GM19023 (cell line): Measurements from ENCODE around the gene KIRREL1.

ENCODE experiments used
- ATAC-seq: cut with Tn5 transposase; IDR thresholded peaks from one replicate; pipeline ENCODE4 v1.9.1; 2021; ENCODE audit warnings: mild to moderate bottlenecking, moderate library complexity; ENCODE audit not compliant: unreplicated experiment

Gene KIRREL1

DNA sequence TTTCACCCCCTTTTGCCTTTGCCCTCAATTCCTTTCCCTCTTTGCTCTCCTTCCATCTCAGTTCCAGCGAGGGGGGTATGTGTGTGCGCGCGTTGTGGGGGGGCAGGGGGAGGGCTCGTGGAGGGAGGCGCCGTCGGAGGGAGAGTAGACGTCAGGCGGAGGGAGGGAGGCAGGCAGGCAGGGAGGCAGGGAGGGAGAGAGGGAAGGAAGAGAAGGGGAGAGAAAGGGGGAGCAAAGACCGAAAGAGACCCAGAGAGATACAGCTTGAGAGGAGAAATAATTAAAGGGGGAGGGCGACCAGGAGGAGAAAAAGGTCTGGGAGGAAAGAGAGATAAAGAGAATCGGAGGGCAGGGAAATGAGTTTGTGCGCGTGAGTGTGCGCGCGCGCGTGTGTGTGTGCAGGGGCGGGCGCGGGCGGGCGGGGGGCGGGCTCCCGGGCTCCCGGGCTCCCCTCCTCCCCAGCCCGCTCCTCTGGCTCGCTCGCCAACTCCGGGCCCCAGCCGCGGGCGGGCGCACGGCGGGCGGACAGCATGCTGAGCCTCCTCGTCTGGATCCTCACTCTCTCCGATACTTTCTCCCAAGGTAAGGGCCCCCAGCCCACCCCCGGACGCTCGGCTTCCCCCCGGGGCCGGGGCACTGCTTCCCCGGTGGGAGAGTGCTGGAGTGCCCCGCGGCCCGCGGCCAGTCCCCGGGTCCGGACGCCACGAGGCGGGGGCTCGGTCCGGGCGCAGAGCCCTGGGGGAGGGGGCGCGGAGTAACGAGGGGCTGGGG lies at the start of gene KIRREL1:
KIRREL1 (plus strand) TSS at position 499 of the 771 bp plus-strand sequence; CDS start at position 531, 32 bp downstream.
- ATAC-seq = no peak

DNA sequence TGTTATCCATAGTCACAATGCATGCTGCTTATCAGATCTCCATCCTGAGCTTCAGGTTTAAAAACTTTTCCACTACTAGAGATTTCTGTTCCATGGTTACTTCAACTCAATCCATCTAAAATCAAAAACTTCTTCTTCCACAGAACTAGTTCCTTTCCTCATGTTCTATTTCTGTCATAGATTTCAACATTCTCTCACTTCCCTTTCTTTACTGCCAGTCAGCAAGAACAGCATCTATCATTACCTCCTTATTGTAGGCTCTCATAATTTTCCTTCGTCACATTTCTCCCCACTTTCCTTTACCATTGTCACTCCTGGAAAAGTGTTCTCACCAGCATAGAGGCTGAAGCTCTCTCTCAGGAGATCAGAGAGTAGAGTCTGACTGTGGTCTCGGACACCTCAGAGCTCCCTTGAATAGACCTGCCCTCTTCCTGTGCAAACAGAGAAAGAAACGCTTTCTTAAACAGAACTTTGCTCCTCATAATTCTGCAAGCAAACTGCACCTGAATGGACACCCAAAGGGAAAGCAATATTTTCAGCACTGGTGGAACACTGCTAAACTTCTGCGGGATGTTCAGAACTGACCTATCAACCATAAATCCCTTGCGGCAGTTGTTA lies 48.7 kb upstream of the KIRREL1 start:
- ATAC-seq = no peak

- ATAC-seq = no peak
Measured at GRCh38 chr1:157948312-157949073, 45.0 kb upstream of the KIRREL1 start.

DNA sequence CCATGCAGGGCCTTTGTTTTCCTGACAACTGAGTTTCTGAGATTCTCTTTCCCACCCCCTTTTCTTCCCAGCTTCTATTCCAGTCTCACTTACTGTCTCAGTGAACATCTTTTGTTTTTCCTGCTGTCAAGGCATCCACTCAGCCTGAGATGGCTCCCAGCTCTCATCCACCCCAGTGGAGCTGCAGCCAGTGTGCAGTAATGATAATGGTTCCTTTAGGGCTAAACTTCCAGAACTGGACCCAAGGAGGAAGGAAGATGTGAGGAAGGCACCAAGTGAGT lies 44.4 kb upstream of the KIRREL1 start:
- no peak for ATAC-seq

GRCh38 chr1:157951230-157951629 lies 42.2 kb upstream of the KIRREL1 start:
- ATAC-seq = no peak

DNA sequence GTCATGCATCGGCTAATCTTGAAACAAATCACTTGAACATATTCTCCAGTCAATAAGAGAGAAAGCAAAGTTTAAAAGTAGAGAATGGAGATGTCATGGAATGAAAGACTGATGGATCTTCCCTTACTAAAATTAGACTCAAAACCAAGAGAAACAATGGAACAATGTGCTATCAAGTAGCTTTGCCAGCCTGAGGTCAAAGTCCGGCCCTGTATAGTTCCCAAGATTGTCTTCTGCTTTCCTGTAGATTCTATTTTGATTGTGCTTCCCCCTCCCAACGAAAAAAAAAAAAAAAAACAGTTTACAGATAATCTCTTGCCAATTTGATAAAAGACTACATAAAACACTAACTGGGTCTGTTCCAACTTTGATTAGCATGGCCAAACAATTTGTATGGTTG lies 40.8 kb upstream of the KIRREL1 start:
- no peak for ATAC-seq

GRCh38 chr1:157955221-157955620 lies 38.2 kb upstream of the KIRREL1 start:
- no peak for ATAC-seq

- ATAC-seq = no peak
Measured at GRCh38 chr1:157955857-157956256, 37.6 kb upstream of the KIRREL1 start.

DNA sequence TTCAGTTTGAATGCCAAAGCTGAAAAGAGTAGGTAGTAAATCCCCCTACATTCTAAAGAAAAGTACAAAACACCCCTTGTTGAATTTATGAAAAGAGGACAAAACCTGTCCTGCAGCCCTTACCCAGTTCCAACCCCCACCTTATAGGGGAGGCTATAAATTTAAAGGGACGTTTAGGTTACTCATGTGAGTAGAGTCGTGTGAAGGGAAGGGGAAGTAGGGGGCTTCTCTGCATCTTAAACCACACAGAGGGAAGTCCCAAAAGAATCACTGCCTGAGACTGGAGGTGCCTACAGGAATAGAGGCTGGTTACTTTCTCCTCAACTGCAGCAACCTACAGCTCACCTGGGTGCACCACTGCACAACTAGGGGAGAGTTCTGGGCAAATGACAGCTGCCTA lies 36.7 kb upstream of the KIRREL1 start:
- no peak for ATAC-seq

GRCh38 chr1:157958263-157958662 lies 35.2 kb upstream of the KIRREL1 start:
- ATAC-seq = no peak

DNA sequence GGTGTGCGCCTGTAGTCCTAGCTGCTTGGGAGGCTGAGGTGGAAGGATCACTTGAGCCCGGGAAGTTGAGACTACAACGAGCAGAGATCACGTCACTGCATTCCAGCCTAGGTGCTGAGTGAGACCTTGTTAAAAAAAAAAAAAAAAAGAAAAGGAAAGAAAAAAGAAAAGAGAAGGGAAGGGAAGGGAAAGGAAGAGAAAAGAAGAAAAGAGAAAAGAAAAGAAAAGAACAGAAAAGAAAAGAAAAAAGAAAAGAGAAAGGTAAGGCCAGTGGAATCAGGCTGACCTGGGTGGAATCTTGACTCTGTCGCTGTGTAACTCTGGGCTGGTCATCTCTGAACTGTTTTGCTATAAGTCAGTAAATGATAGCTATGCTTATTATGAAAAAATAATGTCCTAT lies 33.7 kb upstream of the KIRREL1 start:
- ATAC-seq = no peak

- ATAC-seq = no peak
Measured at GRCh38 chr1:157960773-157961172, 32.7 kb upstream of the KIRREL1 start.

DNA sequence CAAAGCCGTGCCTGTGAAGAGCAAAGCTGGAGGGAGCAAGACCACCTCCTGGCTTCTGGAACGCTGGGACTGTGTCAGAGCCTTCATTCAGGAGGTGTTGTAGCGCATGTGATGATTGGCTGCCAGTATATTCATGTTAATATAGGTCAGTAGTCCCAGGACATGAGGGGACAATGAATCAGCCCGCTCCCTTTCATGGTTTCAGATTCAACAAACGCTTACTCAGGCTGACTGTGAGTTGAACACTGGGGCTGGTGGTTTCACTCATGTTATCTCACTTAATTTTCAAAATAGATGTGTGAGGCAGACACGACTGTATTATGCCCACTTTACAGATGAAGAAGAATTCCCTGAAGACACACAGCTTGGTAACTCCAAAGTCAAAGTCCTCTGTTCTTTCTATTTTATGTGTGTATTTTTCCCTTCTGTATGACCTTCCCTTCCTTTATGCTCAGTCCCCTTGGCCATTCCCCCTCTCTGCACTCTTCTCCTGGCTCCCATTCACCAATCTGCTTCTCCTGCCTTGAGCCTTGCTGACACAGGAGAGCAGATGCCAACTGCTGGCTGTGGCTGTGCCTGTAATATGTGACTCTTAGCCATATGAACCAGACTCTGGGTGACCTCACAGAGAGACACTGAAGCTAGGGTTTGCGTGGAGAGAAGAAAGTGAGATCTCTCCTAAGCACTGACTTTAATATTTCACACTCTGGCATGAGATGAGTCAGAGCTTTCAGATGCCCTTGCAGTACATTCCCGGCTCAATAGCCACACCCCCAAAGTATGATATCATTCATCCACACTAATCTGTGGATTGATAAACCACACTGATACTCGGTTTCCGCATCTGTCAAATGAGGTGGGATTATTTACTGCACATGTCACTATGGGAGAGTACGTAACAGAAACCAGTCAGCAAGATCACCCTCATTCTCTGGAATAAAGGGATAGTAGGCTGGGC lies 31.4 kb upstream of the KIRREL1 start:
- ATAC-seq = no peak

- no peak for ATAC-seq
Measured at GRCh38 chr1:157963713-157964112, 29.7 kb upstream of the KIRREL1 start.

- no peak for ATAC-seq
Measured at GRCh38 chr1:157965584-157965983, 27.9 kb upstream of the KIRREL1 start.

GRCh38 chr1:157966031-157966537 lies 27.4 kb upstream of the KIRREL1 start:
- no peak for ATAC-seq

GRCh38 chr1:157967205-157967604 lies 26.2 kb upstream of the KIRREL1 start:
- no peak for ATAC-seq

DNA sequence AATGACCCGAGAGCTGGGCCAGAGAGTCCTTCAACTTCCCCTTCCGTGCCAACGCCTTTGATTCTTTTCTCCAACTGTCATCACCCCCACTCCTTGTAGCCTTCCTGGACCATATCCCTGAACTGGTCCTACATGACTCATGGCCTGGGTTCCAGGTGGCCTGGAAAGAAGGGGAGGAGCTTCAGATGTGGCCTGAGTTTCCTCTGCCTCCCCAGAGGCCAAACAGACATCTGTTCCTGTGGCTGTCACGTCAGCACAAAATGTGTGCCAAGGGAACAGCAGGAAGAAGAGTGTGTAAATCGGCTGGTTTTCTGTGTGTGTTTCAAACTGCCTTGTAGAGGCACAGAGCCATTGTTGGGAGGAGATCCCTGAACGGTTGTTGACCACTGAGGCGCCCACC lies 24.9 kb upstream of the KIRREL1 start:
- ATAC-seq = no peak

DNA sequence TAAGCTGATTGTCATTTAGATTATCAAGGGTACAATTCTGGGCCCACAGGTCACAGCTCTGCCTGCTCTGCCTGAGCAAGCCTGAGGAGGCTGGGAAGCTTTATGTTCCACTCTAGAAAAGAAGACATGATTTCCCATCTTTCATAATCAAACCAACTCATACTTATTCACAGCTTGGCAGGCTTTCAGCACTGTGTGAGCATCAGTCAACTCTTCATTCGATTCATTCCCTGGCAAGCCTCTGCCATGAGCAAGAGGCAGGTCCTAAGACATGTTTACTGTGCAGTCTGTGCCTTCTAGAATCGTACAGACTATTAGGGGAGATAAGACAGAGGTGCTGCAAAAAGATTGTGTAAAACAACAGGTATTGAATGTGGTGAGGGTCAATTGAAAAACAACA lies 24.5 kb upstream of the KIRREL1 start:
- ATAC-seq = no peak

GRCh38 chr1:157969697-157970485 lies 23.6 kb upstream of the KIRREL1 start:
- ATAC-seq = no peak
